ENCODE data around the gene NADSYN1.

The NADSYN1 gene

GRCh38 chr11:71504531-71504930, 51.5 kb downstream of the NADSYN1 start:
- no peak overlapping the region for H3K9ac ChIP-seq
- TF ChIP-seq, protein P1, sequence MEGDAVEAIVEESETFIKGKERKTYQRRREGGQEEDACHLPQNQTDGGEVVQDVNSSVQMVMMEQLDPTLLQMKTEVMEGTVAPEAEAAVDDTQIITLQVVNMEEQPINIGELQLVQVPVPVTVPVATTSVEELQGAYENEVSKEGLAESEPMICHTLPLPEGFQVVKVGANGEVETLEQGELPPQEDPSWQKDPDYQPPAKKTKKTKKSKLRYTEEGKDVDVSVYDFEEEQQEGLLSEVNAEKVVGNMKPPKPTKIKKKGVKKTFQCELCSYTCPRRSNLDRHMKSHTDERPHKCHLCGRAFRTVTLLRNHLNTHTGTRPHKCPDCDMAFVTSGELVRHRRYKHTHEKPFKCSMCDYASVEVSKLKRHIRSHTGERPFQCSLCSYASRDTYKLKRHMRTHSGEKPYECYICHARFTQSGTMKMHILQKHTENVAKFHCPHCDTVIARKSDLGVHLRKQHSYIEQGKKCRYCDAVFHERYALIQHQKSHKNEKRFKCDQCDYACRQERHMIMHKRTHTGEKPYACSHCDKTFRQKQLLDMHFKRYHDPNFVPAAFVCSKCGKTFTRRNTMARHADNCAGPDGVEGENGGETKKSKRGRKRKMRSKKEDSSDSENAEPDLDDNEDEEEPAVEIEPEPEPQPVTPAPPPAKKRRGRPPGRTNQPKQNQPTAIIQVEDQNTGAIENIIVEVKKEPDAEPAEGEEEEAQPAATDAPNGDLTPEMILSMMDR (IDR thresholded peaks at IDR 0.05): no peak
- no peak overlapping the region for H3K4me3 ChIP-seq (ENCODE audit: low read depth, low read length)
- no peaks in the 10 kb centered on the region for H3K27me3 ChIP-seq (ENCODE audit: control insufficient read depth, insufficient read depth, low read length)
- no peaks in the 10 kb centered on the region for H3K4me1 ChIP-seq
- H3K4me2 ChIP-seq (ENCODE audit: low read length): no peak overlapping the region
- H3K79me2 ChIP-seq: no peaks in the 10 kb centered on the region
- H3K27ac ChIP-seq: no peak overlapping the region
- H3K9me3 ChIP-seq (ENCODE audit: control insufficient read depth, low read length): no peaks in the 10 kb centered on the region
- H3K36me3 ChIP-seq (ENCODE audit: control insufficient read depth, insufficient read depth, low read length): no peaks in the 10 kb centered on the region
- no peak overlapping the region for H2AFZ ChIP-seq

DNA sequence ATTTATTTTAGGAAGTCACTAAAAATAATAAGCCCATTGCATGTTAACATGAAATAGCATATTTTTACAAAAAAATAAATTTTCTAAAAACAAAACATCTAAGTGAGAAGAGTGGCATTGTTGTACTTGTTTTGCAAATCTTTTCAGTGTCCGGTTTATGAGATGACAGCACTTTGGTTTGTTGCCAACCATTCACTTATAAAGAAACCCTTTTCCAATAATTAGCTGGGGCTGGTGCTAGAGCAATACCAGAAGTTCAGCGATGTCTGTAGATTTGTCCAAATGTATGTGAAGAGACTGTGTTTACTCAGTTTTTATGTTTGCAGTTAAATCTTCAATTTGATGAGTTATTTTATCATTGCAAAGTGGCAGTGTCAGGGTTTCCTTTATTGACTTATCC, 52.0 kb downstream of the NADSYN1 start:
- H2AFZ ChIP-seq: no peak overlapping the region
- no peaks in the 10 kb centered on the region for H3K4me1 ChIP-seq
- H3K9me3 ChIP-seq (ENCODE audit: control insufficient read depth, low read length): no peaks in the 10 kb centered on the region
- no peaks in the 10 kb centered on the region for H3K27me3 ChIP-seq (ENCODE audit: control insufficient read depth, insufficient read depth, low read length)
- no peaks in the 10 kb centered on the region for H3K79me2 ChIP-seq
- H3K4me2 ChIP-seq (ENCODE audit: low read length): no peak overlapping the region
- no peak overlapping the region for H3K27ac ChIP-seq
- no peaks in the 10 kb centered on the region for H3K36me3 ChIP-seq (ENCODE audit: control insufficient read depth, insufficient read depth, low read length)
- TF ChIP-seq, protein P1 (IDR thresholded peaks at IDR 0.05): no peak
- H3K9ac ChIP-seq: no peak overlapping the region
- H3K4me3 ChIP-seq (ENCODE audit: low read depth, low read length): no peak overlapping the region

GRCh38 chr11:71505781-71506180, 52.8 kb downstream of the NADSYN1 start:
- Histone ChIP-seq H3K36me3 (ENCODE audit: control insufficient read depth, insufficient read depth, low read length) (no peaks in the 10 kb centered on the region), H3K4me3 (ENCODE audit: low read depth, low read length) (no peak overlapping the region), H2AFZ (no peak overlapping the region), H3K9ac (no peak overlapping the region), H3K4me2 (ENCODE audit: low read length) (no peak overlapping the region), H3K27me3 (ENCODE audit: control insufficient read depth, insufficient read depth, low read length) (no peaks in the 10 kb centered on the region), H3K79me2 (no peaks in the 10 kb centered on the region), H3K27ac (no peak overlapping the region), H3K9me3 (ENCODE audit: control insufficient read depth, low read length) (no peaks in the 10 kb centered on the region), H3K4me1 (no peaks in the 10 kb centered on the region)
- TF ChIP-seq, protein P1 (IDR thresholded peaks at IDR 0.05): no peak

DNA sequence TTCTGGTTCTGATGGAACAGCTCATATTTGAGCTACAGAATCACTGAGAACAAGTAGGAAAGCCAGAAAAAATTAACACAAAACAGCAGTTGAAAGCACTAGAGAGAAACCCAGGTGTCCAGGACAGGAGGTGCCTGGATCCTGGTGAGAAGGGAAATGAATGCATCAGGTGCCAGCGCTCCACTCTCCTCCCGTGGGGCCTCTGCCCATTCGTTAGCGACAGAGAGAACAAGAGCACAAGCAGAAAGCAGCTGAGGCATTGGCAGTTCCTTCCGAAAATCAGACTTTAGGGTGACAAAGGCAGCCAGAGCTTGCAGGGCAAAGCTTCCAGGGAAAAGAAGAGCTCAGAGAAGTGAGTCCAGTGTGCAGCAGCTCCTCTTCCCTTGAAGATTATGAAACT, 54.1 kb downstream of the NADSYN1 start:
- no peak overlapping the region for H3K4me2 ChIP-seq (ENCODE audit: low read length)
- no peaks in the 10 kb centered on the region for H3K4me1 ChIP-seq
- no peaks in the 10 kb centered on the region for H3K9me3 ChIP-seq (ENCODE audit: control insufficient read depth, low read length)
- TF ChIP-seq, protein P1 (IDR thresholded peaks at IDR 0.05): no peak
- no peaks in the 10 kb centered on the region for H3K36me3 ChIP-seq (ENCODE audit: control insufficient read depth, insufficient read depth, low read length)
- H3K9ac ChIP-seq: no peak overlapping the region
- no peak overlapping the region for H3K4me3 ChIP-seq (ENCODE audit: low read depth, low read length)
- H2AFZ ChIP-seq: no peak overlapping the region
- no peak overlapping the region for H3K27ac ChIP-seq
- no peaks in the 10 kb centered on the region for H3K79me2 ChIP-seq
- no peaks in the 10 kb centered on the region for H3K27me3 ChIP-seq (ENCODE audit: control insufficient read depth, insufficient read depth, low read length)
